PFSK-1 (cell line): ENCODE measurements around the gene HERC5.

Source experiments
- POLR2AphosphoS5 ChIP-seq: IDR thresholded peaks from 2 replicates; pipeline ENCODE4 v1.6.1; 2012; ENCODE audit warnings: low read depth, mild to moderate bottlenecking, control low read depth, low read length, moderate library complexity
- SIN3A ChIP-seq: IDR thresholded peaks from 2 replicates; pipeline ENCODE4 v1.6.1; 2012; ENCODE audit warnings: mild to moderate bottlenecking, low read length, moderate library complexity, borderline replicate concordance; ENCODE audit not compliant: insufficient read depth
- TAF1 ChIP-seq: IDR thresholded peaks from 2 replicates; pipeline ENCODE4 v1.6.1; 2012; ENCODE audit warnings: low read length, control low read depth, borderline replicate concordance; ENCODE audit not compliant: insufficient read depth
- TF ChIP-seq, protein P1 (sequence below), 2 experiments: IDR thresholded peaks; 2 replicates each; pipeline versions ENCODE4 v1.6.1 to v1.8.0; 2011 to 2012; ENCODE audit warnings: low read depth in 2 of 2, low read length in 2 of 2, control low read depth in 1 of 2, inconsistent platforms in 1 of 2, mild to moderate bottlenecking in 1 of 2, moderate library complexity in 1 of 2; ENCODE audit not compliant: insufficient read depth in 1 of 2

DNA sequence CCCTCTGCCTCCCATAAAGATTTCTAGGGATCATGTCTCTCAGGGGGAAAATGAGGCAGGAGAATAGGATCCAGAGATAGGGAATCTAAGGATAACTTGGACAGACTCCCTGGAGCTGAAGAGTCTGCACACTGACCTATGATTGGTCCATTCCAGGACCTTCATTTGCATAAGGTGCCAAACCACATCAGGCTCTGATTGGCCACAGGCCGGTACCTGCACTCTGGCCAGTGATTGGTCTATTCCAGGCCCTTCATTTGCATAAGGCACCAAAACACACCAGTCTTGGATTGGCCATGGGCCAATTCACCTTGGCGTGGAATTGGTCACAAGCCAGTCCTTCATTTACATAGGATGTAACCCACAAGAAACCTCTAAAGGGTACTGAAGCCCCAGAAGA lies 4.0 kb upstream of the HERC5 start:
- TF ChIP-seq TAF1 (no peak), SIN3A (no peak), POLR2AphosphoS5 (no peak)
- TF ChIP-seq, protein P1, sequence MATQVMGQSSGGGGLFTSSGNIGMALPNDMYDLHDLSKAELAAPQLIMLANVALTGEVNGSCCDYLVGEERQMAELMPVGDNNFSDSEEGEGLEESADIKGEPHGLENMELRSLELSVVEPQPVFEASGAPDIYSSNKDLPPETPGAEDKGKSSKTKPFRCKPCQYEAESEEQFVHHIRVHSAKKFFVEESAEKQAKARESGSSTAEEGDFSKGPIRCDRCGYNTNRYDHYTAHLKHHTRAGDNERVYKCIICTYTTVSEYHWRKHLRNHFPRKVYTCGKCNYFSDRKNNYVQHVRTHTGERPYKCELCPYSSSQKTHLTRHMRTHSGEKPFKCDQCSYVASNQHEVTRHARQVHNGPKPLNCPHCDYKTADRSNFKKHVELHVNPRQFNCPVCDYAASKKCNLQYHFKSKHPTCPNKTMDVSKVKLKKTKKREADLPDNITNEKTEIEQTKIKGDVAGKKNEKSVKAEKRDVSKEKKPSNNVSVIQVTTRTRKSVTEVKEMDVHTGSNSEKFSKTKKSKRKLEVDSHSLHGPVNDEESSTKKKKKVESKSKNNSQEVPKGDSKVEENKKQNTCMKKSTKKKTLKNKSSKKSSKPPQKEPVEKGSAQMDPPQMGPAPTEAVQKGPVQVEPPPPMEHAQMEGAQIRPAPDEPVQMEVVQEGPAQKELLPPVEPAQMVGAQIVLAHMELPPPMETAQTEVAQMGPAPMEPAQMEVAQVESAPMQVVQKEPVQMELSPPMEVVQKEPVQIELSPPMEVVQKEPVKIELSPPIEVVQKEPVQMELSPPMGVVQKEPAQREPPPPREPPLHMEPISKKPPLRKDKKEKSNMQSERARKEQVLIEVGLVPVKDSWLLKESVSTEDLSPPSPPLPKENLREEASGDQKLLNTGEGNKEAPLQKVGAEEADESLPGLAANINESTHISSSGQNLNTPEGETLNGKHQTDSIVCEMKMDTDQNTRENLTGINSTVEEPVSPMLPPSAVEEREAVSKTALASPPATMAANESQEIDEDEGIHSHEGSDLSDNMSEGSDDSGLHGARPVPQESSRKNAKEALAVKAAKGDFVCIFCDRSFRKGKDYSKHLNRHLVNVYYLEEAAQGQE (IDR thresholded peaks at IDR 0.05; ENCODE audit: insufficient read depth in 1 of 2, low read depth in 2 of 2, low read length in 2 of 2): no peak
